ES-I3 (cell line): ENCODE results near the gene GULP1.

Experiments
- H3K36me3 ChIP-seq: 2 replicates; pipeline ENCODE4 v1.6.1; 2013; ENCODE audit warnings: mild to moderate bottlenecking, low read length, control low read depth, moderate library complexity; ENCODE audit not compliant: insufficient read depth
- H3K4me1 ChIP-seq: 2 replicates; pipeline ENCODE4 v1.6.1; 2013; ENCODE audit warnings: mild to moderate bottlenecking, control low read depth, low read length; ENCODE audit not compliant: insufficient read depth
- H3K9ac ChIP-seq: 2 replicates; pipeline ENCODE4 v1.6.1; 2013; ENCODE audit warnings: low read depth, mild to moderate bottlenecking, low read length, moderate library complexity
- H3K9me3 ChIP-seq: 2 replicates; pipeline ENCODE4 v1.6.1; 2013; ENCODE audit warnings: mild to moderate bottlenecking, low read length, moderate library complexity; ENCODE audit not compliant: control insufficient read depth, insufficient read depth

Gene GULP1

GRCh38 chr2:188415754-188416083, 124.0 kb downstream of the GULP1 start:
- H3K9me3 ChIP-seq = peaks cover 3% of the 10 kb centered on the region; the same call in 1 of the 2 replicates
- peaks cover 3% of the 10 kb centered on the region; the same call in 1 of the 2 replicates for H3K4me1 ChIP-seq
- H3K9ac ChIP-seq = no peak overlapping the region
- H3K36me3 ChIP-seq = peaks cover 3% of the 10 kb centered on the region; the same call in 1 of the 2 replicates

GRCh38 chr2:188416367-188416766, 124.7 kb downstream of the GULP1 start:
- Histone ChIP-seq H3K9ac (no peak overlapping the region), H3K36me3 (peaks cover 3% of the 10 kb centered on the region; the same call in 1 of the 2 replicates), H3K4me1 (no peaks in the 10 kb centered on the region), H3K9me3 (peaks cover 3% of the 10 kb centered on the region; the same call in 1 of the 2 replicates)

- peaks cover 3% of the 10 kb centered on the region; the same call in 1 of the 2 replicates for H3K36me3 ChIP-seq
- H3K9me3 ChIP-seq = peaks cover 3% of the 10 kb centered on the region; the same call in 1 of the 2 replicates
- no peak overlapping the region for H3K9ac ChIP-seq
- H3K4me1 ChIP-seq = peaks cover 15% of the 10 kb centered on the region; the same call in 1 of the 2 replicates
Observed at GRCh38 chr2:188422726-188423125, 131.1 kb downstream of the GULP1 start.

GRCh38 chr2:188425266-188425665, 133.6 kb downstream of the GULP1 start:
- peaks cover 3% of the 10 kb centered on the region; the same call in 1 of the 2 replicates for H3K9me3 ChIP-seq
- H3K9ac ChIP-seq = no peak overlapping the region
- H3K36me3 ChIP-seq = peaks cover 3% of the 10 kb centered on the region; the same call in 1 of the 2 replicates
- peaks cover 15% of the 10 kb centered on the region; the same call in 1 of the 2 replicates for H3K4me1 ChIP-seq

- no peaks in the 10 kb centered on the region; the same call in 1 of the 2 replicates for H3K9me3 ChIP-seq
- H3K36me3 ChIP-seq = no peaks in the 10 kb centered on the region
- no peak overlapping the region for H3K9ac ChIP-seq
- H3K4me1 ChIP-seq = peaks cover 15% of the 10 kb centered on the region; the same call in 1 of the 2 replicates
Observed at GRCh38 chr2:188426121-188426520, 134.4 kb downstream of the GULP1 start.

- Histone ChIP-seq H3K9me3 (no peaks in the 10 kb centered on the region; the same call in 1 of the 2 replicates), H3K9ac (no peak overlapping the region), H3K36me3 (peaks cover 5% of the 10 kb centered on the region; the same call in 1 of the 2 replicates), H3K4me1 (peaks cover 15% of the 10 kb centered on the region)
Observed at GRCh38 chr2:188430705-188431104, 139.0 kb downstream of the GULP1 start.

- H3K9me3 ChIP-seq = no peaks in the 10 kb centered on the region; the same call in 1 of the 2 replicates
- peaks cover 7% of the 10 kb centered on the region; the same call in 1 of the 2 replicates for H3K4me1 ChIP-seq
- peaks cover 5% of the 10 kb centered on the region; the same call in 1 of the 2 replicates for H3K36me3 ChIP-seq
- H3K9ac ChIP-seq = no peak overlapping the region
Observed at GRCh38 chr2:188434018-188434417, 142.3 kb downstream of the GULP1 start.

- peaks cover 17% of the 10 kb centered on the region for H3K4me1 ChIP-seq
- peaks cover 5% of the 10 kb centered on the region; the same call in 1 of the 2 replicates for H3K36me3 ChIP-seq
- no peaks in the 10 kb centered on the region for H3K9me3 ChIP-seq
- H3K9ac ChIP-seq = no peak overlapping the region
Observed at GRCh38 chr2:188435115-188435514, 143.4 kb downstream of the GULP1 start.

GRCh38 chr2:188437537-188437936, 145.9 kb downstream of the GULP1 start:
- H3K4me1 ChIP-seq = peaks cover 29% of the 10 kb centered on the region
- H3K9ac ChIP-seq = no peak overlapping the region
- H3K36me3 ChIP-seq = peaks cover 5% of the 10 kb centered on the region; the same call in 1 of the 2 replicates
- no peaks in the 10 kb centered on the region for H3K9me3 ChIP-seq

- H3K9ac ChIP-seq = no peak overlapping the region
- H3K4me1 ChIP-seq = peaks cover 22% of the 10 kb centered on the region; the same call in 1 of the 2 replicates
- no peaks in the 10 kb centered on the region for H3K9me3 ChIP-seq
- H3K36me3 ChIP-seq = peaks cover 7% of the 10 kb centered on the region
Observed at GRCh38 chr2:188439986-188440385, 148.3 kb downstream of the GULP1 start.

- peaks cover 3% of the 10 kb centered on the region; the same call in 1 of the 2 replicates for H3K36me3 ChIP-seq
- no peaks in the 10 kb centered on the region for H3K9me3 ChIP-seq
- H3K9ac ChIP-seq = no peak overlapping the region
- peaks cover 22% of the 10 kb centered on the region; the same call in 1 of the 2 replicates for H3K4me1 ChIP-seq
Observed at GRCh38 chr2:188440849-188441248, 149.2 kb downstream of the GULP1 start.

- Histone ChIP-seq H3K9me3 (no peaks in the 10 kb centered on the region; the same call in 1 of the 2 replicates), H3K4me1 (peaks cover 22% of the 10 kb centered on the region; the same call in 1 of the 2 replicates), H3K9ac (no peak overlapping the region), H3K36me3 (peaks cover 5% of the 10 kb centered on the region; the same call in 1 of the 2 replicates)
Observed at GRCh38 chr2:188441288-188441947, 149.7 kb downstream of the GULP1 start.

GRCh38 chr2:188443207-188443606, 151.5 kb downstream of the GULP1 start:
- peaks cover 22% of the 10 kb centered on the region; the same call in 1 of the 2 replicates for H3K4me1 ChIP-seq
- peaks cover 7% of the 10 kb centered on the region; the same call in 1 of the 2 replicates for H3K36me3 ChIP-seq
- no peaks in the 10 kb centered on the region; the same call in 1 of the 2 replicates for H3K9me3 ChIP-seq
- H3K9ac ChIP-seq = no peak overlapping the region

GRCh38 chr2:188444106-188444835, 152.6 kb downstream of the GULP1 start:
- no peaks in the 10 kb centered on the region; the same call in 1 of the 2 replicates for H3K9me3 ChIP-seq
- H3K9ac ChIP-seq = no peak overlapping the region
- H3K4me1 ChIP-seq = peaks cover 20% of the 10 kb centered on the region; the same call in 1 of the 2 replicates
- H3K36me3 ChIP-seq = peaks cover 7% of the 10 kb centered on the region; the same call in 1 of the 2 replicates
